Measurements from ENCODE around the gene KATNA1.
A peak's percentile ranks its signal among the peaks of the same experiment; 100 is the strongest.

KATNA1 gene

DNA sequence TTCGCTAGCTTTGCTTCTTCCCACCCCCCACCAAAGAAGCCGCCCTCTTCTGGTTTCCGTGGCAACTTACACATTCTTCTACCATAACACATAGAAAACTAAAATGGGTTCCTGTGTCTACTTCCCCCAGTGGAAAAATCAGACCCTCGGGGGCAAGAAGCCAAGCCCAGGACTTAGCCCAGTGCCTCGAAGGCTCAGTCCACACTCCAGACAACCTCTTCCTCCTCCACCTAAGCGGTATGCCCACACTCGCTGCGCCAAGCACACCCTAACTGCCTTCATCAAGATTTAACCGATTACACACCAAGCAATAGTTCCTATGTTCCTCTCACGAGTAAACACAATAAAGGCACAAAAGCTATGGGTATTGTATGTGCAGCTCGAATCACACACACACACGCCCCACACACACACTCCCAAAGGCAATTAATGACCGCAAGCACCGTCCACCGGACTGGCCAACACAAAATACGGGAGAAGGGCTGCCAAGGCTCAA, 103.2 kb downstream of the KATNA1 start:
- no peak for DNase-seq (ENCODE audit: insufficient read length, low spot score)
- peak; percentile 37 for FAIRE-seq

Measured in GM19239 (cell line).